GM23248 (cell line): ENCODE data around the gene SPDYE18. TPM values are rescaled to one million over a fixed set of nuclear protein-coding genes. Genes with fewer than 3 reads are reported as not detected.
"Not testable (repeated sequence)": the region's sequence is repeated elsewhere in the genome, so short reads cannot be mapped to it uniquely, and the experiment has no call there.

Experiments
- DNase-seq: peaks from one replicate; pipeline ENCODE4 v3.0.0-alpha.2; 2015
- H2AFZ ChIP-seq: fragments of 200-600 bp; sonication (generic); 2 replicates; pipeline ENCODE4 v1.6.1; 2016; ENCODE audit warnings: antibody characterized with exemption
- H3F3A ChIP-seq: fragments of 200-600 bp; sonication (generic); 2 replicates; pipeline ENCODE4 v1.6.1; 2016; ENCODE audit warnings: mild to moderate bottlenecking, antibody characterized with exemption, mixed run types; ENCODE audit not compliant: insufficient read depth
- H3K27ac ChIP-seq: fragments of 200-600 bp; sonication (generic); 2 replicates; pipeline ENCODE4 v1.5.1; 2016; ENCODE audit warnings: mild to moderate bottlenecking
- H3K27me3 ChIP-seq: fragments of 200-600 bp; sonication (generic); replicated peaks from 2 replicates; pipeline ENCODE4 v1.6.1; 2016; ENCODE audit warnings: mild to moderate bottlenecking; ENCODE audit not compliant: insufficient read depth
- H3K36me3 ChIP-seq: fragments of 200-600 bp; sonication (generic); 2 replicates; pipeline ENCODE4 v1.6.1; 2016; ENCODE audit warnings: low read depth, mild to moderate bottlenecking
- H3K4me1 ChIP-seq: fragments of 200-600 bp; sonication (generic); 2 replicates; pipeline ENCODE4 v1.6.1; 2016; ENCODE audit warnings: mild to moderate bottlenecking; ENCODE audit not compliant: insufficient read depth
- H3K4me2 ChIP-seq: fragments of 200-600 bp; sonication (generic); one replicate; pipeline ENCODE4 v1.6.1; 2016; ENCODE audit warnings: mild to moderate bottlenecking; ENCODE audit not compliant: unreplicated experiment
- H3K4me3 ChIP-seq: fragments of 200-600 bp; sonication (generic); 2 replicates; pipeline ENCODE4 v1.5.1; 2016; ENCODE audit warnings: mild to moderate bottlenecking
- H3K79me2 ChIP-seq: fragments of 200-600 bp; sonication (generic); 2 replicates; pipeline ENCODE4 v1.6.1; 2016; ENCODE audit warnings: mild to moderate bottlenecking; ENCODE audit not compliant: insufficient read depth
- H3K9ac ChIP-seq: fragments of 200-600 bp; sonication (generic); 2 replicates; pipeline ENCODE4 v1.6.1; 2016; ENCODE audit warnings: mild to moderate bottlenecking
- H3K9me2 ChIP-seq: fragments of 200-600 bp; sonication (generic); 2 replicates; pipeline ENCODE4 v1.6.1; 2016; ENCODE audit warnings: mixed run types, mild to moderate bottlenecking, moderate library complexity; ENCODE audit not compliant: insufficient read depth
- H3K9me3 ChIP-seq: fragments of 200-600 bp; sonication (generic); one replicate; pipeline ENCODE4 v1.6.1; 2017; ENCODE audit warnings: low read depth
- H4K20me1 ChIP-seq: fragments of 200-600 bp; sonication (generic); 2 replicates; pipeline ENCODE4 v1.6.0; 2016; ENCODE audit not compliant: insufficient read depth
- WGBS, 2 experiments: methylation state at CpG; one replicate each; pipeline ENCODE4 v1.1.6; 2015 to 2017; ENCODE audit warnings: low lambda C conversion rate in 2 of 2, low coverage in 1 of 2; ENCODE audit errors: missing lambda C conversion rate in 2 of 2; 5-methylcytosine and 5-hydroxymethylcytosine counted together
- in situ Hi-C: fragments of 300-500 bp; cut with MboI; formaldehyde crosslinking; loops from 2 replicates; pipeline ENCODE4 v1.15.0; 2020
- polyA plus RNA-seq: library from polyadenylated mRNA; unstranded; fragments of >200 nt; fragmentation: Nextera tagmentation; extraction: Ambion mirVana; gene quantifications from 2 replicates; pipeline ENCODE4 v1.2.1, GENCODE V29; 2016
- total RNA-seq: library from RNA; depleted of rRNA; stranded (reverse); fragments of >200 nt; shearing (Covaris generic); gene quantifications from 2 replicates; pipeline ENCODE4 v1.2.3, GENCODE V29; 2014; rRNA removed

The SPDYE18 gene, protein sequence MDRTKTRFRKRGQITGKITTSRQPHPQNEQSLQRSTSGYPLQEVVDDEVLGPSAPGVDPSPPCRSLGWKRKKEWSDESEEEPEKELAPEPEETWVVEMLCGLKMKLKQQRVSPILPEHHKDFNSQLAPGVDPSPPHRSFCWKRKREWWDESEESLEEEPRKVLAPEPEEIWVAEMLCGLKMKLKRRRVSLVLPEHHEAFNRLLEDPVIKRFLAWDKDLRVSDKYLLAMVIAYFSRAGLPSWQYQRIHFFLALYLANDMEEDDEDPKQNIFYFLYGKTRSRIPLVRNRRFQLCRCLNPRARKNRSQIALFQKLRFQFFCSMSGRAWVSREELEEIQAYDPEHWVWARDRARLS
- total RNA-seq (not detected in 2 replicates), polyA plus RNA-seq (not detected in 2 replicates)

DNA sequence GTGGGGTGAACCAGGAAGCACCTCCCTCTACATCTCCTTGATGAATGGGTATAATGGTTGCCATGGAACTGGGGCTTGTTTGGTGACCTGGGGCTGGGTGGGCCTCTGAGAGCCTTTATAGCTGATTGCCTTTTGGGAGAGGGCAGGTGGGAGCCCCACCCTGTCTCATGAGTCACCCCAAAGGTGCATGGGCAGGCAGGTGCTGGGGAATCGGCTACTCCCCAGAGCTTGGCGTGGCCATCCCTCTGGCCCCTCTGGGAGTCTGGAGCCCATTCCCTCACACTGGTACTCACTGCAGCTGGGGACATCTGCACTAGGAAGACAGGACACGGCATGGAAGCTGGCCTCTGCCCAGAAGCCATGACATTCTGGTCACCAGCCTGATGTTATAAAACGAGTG, at the start of gene SPDYE18:
SPDYE18 (minus strand) TSS at position 2 of the 400 bp plus-strand sequence. CDS start 2,046 bp downstream, outside the sequence.
- WGBS, 2 experiments: 90 to 100% methylated on average over 4 of the region's 4 CpGs
- H2AFZ ChIP-seq, H3K4me3 ChIP-seq, in situ Hi-C loops, H3F3A ChIP-seq, H3K4me2 ChIP-seq, H3K9me3 ChIP-seq, H3K27me3 ChIP-seq, H3K9me2 ChIP-seq, H3K4me1 ChIP-seq, DNase-seq, H4K20me1 ChIP-seq, H3K36me3 ChIP-seq, H3K27ac ChIP-seq, H3K79me2 ChIP-seq, H3K9ac ChIP-seq: not testable (repeated sequence)

DNA sequence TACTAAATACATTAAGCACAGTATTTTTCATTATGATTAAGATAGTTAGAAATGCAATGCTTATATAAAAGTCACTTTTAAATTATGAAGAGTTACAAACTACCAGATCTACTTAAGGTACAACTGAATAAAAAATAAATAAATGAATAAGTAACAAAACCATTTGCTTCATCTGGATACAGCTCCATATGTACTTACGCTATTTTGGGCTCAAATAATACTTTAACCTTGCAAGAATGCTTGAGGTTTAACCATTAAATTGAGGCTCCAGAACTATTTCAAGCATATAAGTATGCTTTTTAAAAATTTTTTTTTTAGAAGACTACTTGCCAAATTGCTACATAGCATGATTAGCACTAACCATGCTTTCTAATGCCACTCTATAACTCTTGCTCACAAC, 46.0 kb upstream of the SPDYE18 start:
- H2AFZ ChIP-seq, H3K4me1 ChIP-seq, H3K9me3 ChIP-seq, H3K9ac ChIP-seq, H3K27ac ChIP-seq, H3K4me2 ChIP-seq, H3F3A ChIP-seq, H3K36me3 ChIP-seq, H3K4me3 ChIP-seq, DNase-seq, H3K9me2 ChIP-seq, H3K79me2 ChIP-seq, H4K20me1 ChIP-seq, H3K27me3 ChIP-seq, in situ Hi-C loops: not testable (repeated sequence)
- 97 to 100% methylated on average over 1 of the region's 1 CpG for WGBS, 2 experiments

DNA sequence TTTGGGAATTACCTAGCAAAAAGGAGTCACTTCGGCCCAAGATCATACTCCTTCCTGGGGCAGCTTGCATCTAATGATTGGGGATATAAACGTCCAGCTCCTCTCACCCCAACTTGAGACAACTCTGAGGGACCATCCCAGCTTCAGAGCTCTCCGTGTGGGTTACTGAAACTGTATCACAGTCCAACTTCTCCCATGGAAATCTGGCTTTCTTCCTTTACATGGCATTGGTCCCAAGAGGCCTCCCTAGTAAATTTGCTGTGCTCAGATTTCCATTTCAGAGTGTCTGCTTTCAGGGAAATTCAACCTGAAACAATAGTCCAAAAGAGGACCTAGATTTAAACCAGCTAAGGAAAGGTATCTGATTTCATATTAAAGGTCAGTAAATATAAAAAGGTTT, 45.3 kb upstream of the SPDYE18 start:
- WGBS, 2 experiments: 46 to 62% methylated on average over 3 of the region's 3 CpGs
- H3K4me2 ChIP-seq, in situ Hi-C loops: not testable (repeated sequence)

DNA sequence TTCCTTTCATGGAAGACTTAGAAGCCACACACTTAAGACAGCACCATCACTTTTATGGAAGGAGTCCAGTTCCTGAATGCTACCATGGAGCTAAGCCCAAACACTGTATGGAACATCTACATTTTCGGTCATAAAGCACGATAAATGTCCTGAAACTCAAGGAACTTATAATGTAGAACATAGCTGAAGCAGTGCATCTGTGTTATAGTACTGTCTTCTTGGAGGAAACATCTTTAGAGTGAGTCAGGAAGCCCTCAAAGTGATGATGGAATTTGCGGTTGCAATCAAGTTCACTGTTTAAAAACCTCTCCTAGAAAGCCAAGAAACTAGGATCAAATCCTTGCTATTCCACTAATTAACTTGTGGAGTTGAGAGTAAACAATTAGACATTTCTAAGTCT, 43.5 kb upstream of the SPDYE18 start:
- H3K79me2 ChIP-seq, in situ Hi-C loops, H3K4me3 ChIP-seq, H4K20me1 ChIP-seq, H3K27ac ChIP-seq, H2AFZ ChIP-seq, H3K9me2 ChIP-seq, H3K4me1 ChIP-seq, H3K27me3 ChIP-seq, H3K4me2 ChIP-seq, H3K36me3 ChIP-seq, H3F3A ChIP-seq, H3K9ac ChIP-seq, H3K9me3 ChIP-seq: not testable (repeated sequence)
- WGBS, 2 experiments: 44 to 57% methylated on average over 3 of the region's 3 CpGs
- DNase-seq: peak; percentile 44

More for the DNA sequence above, 45.3 kb upstream of the SPDYE18 start:
- H3K9ac ChIP-seq, H3K9me2 ChIP-seq, H3K9me3 ChIP-seq, H3K27ac ChIP-seq, H3K4me3 ChIP-seq, H3K27me3 ChIP-seq, H3K4me1 ChIP-seq, H3K79me2 ChIP-seq, H3K36me3 ChIP-seq, H4K20me1 ChIP-seq, DNase-seq, H2AFZ ChIP-seq, H3F3A ChIP-seq: not testable (repeated sequence)

DNA sequence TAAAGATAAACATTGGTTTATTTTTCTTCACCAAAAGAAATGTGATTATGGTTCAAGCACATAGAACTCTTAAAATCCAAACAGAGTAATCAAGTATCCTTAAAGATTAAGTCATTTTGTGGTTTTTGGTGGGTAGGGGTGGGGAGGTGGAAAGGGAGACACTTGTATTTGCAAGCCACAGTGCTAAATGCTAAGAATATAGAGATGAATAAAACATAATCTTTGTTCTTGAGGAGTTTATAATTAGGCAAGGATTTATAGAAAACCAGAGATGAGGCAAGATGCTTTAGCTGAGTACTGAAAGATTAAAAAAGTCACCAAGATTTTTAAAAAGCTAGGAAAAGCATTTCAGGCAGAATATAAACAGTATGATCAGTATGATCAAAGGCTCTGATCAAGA, 40.3 kb upstream of the SPDYE18 start:
- H3K9me2 ChIP-seq, H4K20me1 ChIP-seq, H3K4me1 ChIP-seq, H3F3A ChIP-seq, H3K27me3 ChIP-seq, H3K9ac ChIP-seq, H3K4me3 ChIP-seq, in situ Hi-C loops, H2AFZ ChIP-seq, H3K4me2 ChIP-seq, DNase-seq, H3K36me3 ChIP-seq, H3K79me2 ChIP-seq, H3K9me3 ChIP-seq, H3K27ac ChIP-seq: not testable (repeated sequence)

DNA sequence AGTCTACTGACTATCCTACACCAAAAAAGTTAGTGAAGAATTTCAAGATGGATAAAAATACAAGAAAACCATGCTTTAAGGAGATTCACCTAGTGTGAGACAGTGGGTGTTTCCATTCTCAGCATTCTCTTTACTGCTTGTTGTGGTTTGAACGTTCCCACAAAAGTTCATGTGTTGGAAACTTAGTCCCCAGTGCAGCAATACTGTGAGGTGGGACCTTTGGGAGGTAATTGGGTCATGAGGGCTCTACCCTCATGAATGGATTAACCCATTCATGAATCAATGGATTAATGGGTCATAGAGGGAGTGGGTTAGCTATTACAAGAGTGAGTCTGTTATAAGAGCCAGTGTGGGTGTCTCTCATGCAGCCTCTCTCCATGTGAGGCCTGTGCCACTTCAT, 38.8 kb upstream of the SPDYE18 start:
- H3K27me3 ChIP-seq, H3K4me2 ChIP-seq, H3K9me2 ChIP-seq, H3K4me3 ChIP-seq, H3K79me2 ChIP-seq, H3K9ac ChIP-seq, DNase-seq, H3K9me3 ChIP-seq, H3K4me1 ChIP-seq, H2AFZ ChIP-seq, H4K20me1 ChIP-seq, H3K27ac ChIP-seq, H3F3A ChIP-seq, in situ Hi-C loops, H3K36me3 ChIP-seq: not testable (repeated sequence)
- 95 to 97% methylated on average over 1 of the region's 1 CpG for WGBS, 2 experiments

DNA sequence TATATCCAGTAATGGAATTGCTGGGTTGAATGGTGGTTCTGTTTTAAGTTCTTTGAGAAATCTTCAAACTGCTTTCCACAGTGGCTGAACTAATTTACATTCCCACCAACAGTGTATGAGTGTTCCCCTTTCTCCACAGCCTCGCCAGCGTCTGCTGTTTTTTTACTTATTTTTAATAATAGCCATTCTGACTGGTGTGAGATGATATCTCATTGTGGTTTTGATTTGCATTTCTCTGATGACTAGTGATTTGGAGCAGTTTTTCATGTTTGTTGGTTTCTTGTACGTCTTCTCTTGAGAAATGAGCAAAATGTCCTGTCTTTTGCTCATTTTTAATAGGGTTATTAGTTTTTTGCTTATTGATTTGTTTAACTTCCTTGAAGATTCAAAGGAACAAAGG, 38.1 kb upstream of the SPDYE18 start:
- H3K36me3 ChIP-seq, H3K4me3 ChIP-seq, H3K9ac ChIP-seq, H3K4me1 ChIP-seq, H4K20me1 ChIP-seq, H3K9me3 ChIP-seq, H3K4me2 ChIP-seq, H3K79me2 ChIP-seq, H2AFZ ChIP-seq, in situ Hi-C loops, H3K9me2 ChIP-seq, H3F3A ChIP-seq, DNase-seq, H3K27ac ChIP-seq, H3K27me3 ChIP-seq: not testable (repeated sequence)
- 94% methylated on average over 3 of the region's 3 CpGs for WGBS, 2 experiments

DNA sequence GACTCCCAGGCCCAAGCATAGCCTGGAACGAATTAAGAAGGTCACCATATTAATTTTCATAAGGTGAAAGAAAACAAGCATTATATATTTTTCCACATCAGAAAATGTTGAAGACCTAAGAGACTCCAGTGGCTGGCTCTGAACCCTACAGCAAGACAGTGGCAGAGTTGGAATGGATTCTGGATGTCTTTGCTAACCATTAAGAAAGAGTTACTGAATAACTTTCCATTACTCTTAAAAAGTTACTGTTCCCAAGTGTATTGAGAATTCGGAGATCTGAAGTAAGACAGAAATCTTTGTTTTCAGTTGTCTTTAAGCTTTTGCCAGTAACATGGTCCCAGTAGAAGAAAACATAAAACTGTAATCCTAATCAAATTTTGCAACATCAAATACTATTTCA, 29.9 kb upstream of the SPDYE18 start:
- H3K27me3 ChIP-seq, H3K4me3 ChIP-seq, H3K9me2 ChIP-seq, H3F3A ChIP-seq, H3K36me3 ChIP-seq, H3K9me3 ChIP-seq, DNase-seq, H3K9ac ChIP-seq, H3K4me1 ChIP-seq, H4K20me1 ChIP-seq, H3K79me2 ChIP-seq, H3K27ac ChIP-seq, in situ Hi-C loops, H2AFZ ChIP-seq, H3K4me2 ChIP-seq: not testable (repeated sequence)
- 28 to 46% methylated on average over 2 of the region's 2 CpGs for WGBS, 2 experiments
